Uterus (tissue), 2 donors: ENCODE data around the gene HGFAC.

Experiments used
- POLR2A ChIP-seq, 2 donors: fragments of 450-650 bp; IDR thresholded peaks; one replicate each; pipeline ENCODE4 v1.6.1; 2016; ENCODE audit warnings: antibody characterized with exemption in 2 of 2, mild to moderate bottlenecking in 1 of 2, moderate library complexity in 1 of 2
- TF ChIP-seq, protein P1 (sequence below), 4 experiments: fragments of 200-600 bp in 2 of 4; fragments of 450-650 bp in 2 of 4; sonication (generic) in 2 of 4; IDR thresholded peaks; one replicate each; pipeline ENCODE4 v1.5.1; 2016 to 2019; ENCODE audit warnings: antibody characterized with exemption in 4 of 4, mild to moderate bottlenecking in 2 of 4, moderate library complexity in 1 of 4

DNA sequence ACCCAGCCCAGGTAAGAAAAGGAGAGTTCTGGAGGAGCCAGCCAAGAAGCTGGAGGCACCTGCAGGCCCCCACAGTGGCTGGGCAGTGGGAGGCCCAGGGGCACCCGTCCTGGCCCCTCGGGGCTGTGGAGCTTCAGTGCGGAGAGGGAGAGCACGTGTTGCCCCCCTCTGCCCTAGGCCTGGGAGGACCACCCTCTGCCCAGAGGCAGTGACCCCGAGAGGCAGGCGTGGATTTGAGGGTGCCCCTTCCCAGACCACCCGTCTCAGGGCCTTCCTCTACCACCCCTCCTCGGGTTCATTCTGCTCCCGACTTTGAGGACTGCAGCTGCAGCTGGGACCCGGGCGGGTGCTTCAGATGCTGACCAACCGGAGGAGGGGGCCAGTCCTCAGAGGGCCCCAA lies 12.1 kb upstream of the HGFAC start:
- TF ChIP-seq POLR2A (IDR thresholded peaks at IDR 0.05), result no peak
- TF ChIP-seq, protein P1, sequence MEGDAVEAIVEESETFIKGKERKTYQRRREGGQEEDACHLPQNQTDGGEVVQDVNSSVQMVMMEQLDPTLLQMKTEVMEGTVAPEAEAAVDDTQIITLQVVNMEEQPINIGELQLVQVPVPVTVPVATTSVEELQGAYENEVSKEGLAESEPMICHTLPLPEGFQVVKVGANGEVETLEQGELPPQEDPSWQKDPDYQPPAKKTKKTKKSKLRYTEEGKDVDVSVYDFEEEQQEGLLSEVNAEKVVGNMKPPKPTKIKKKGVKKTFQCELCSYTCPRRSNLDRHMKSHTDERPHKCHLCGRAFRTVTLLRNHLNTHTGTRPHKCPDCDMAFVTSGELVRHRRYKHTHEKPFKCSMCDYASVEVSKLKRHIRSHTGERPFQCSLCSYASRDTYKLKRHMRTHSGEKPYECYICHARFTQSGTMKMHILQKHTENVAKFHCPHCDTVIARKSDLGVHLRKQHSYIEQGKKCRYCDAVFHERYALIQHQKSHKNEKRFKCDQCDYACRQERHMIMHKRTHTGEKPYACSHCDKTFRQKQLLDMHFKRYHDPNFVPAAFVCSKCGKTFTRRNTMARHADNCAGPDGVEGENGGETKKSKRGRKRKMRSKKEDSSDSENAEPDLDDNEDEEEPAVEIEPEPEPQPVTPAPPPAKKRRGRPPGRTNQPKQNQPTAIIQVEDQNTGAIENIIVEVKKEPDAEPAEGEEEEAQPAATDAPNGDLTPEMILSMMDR (IDR thresholded peaks at IDR 0.05), result no peak
